GM18511 (cell line): ENCODE measurements around the gene FAM110C.

Experiments used
- ATAC-seq: cut with Tn5 transposase; IDR thresholded peaks from one replicate; pipeline ENCODE4 v1.9.1; 2021; ENCODE audit warnings: mild to moderate bottlenecking, moderate library complexity; ENCODE audit not compliant: unreplicated experiment

Gene FAM110C

DNA sequence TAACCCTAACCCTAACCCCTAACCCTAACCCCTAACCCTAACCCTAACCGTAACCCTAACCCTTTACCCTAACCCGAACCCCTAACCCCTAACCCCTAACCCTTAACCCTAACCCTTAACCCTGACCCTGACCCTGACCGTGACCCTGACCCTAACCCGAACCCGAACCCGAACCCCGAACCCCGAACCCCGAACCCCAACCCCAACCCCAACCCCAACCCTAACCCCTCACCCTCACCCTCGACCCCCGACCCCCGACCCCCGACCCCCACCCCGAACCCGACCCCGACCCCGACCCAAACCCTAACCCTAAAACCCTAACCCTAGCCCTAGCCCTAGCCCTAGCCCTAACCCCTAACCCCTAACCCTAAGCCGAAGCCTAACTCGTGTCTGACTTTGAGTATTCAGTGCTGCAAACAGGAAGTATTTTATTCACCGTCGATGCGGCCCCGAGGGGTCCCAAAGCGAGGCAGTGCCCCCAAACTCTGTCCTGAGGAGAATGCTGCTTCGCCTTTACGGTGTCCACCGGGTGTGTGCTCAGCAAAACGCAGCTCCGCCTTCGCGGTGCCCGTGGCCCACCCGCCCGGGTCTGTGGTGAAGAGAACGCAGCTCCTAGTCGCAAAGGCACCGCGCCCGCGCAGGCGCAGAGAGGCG lies 36.0 kb downstream of the FAM110C start:
- no peak for ATAC-seq
